Endothelial cell of umbilical vein (primary cell): Measurements from ENCODE around the gene SH3TC1.

Experiments used
- POLR2A ChIP-seq: IDR thresholded peaks from 2 replicates; pipeline ENCODE4 v1.6.1; 2012; ENCODE audit warnings: low read depth, mild to moderate bottlenecking, control low read depth, low read length
- POLR2AphosphoS5 ChIP-seq: IDR thresholded peaks from 2 replicates; pipeline ENCODE4 v1.6.1; 2012; ENCODE audit warnings: low read depth, mild to moderate bottlenecking, control low read depth, low read length, moderate library complexity; ENCODE audit not compliant: insufficient read depth
- TF ChIP-seq, protein P1 (sequence below), 2 donors: IDR thresholded peaks; 1 replicate in 1 of 2; 2 replicates in 1 of 2; pipeline ENCODE4 v1.5.1; 2011; ENCODE audit warnings: low read length in 2 of 2, mild to moderate bottlenecking in 2 of 2, moderate library complexity in 2 of 2, control low read depth in 1 of 2, inconsistent platforms in 1 of 2, low read depth in 1 of 2; ENCODE audit not compliant: insufficient read depth in 1 of 2; ENCODE audit errors: extremely low read depth in 1 of 2

GRCh38 chr4:8278421-8279287 lies 79.6 kb downstream of the SH3TC1 start:
- TF ChIP-seq, protein P1, sequence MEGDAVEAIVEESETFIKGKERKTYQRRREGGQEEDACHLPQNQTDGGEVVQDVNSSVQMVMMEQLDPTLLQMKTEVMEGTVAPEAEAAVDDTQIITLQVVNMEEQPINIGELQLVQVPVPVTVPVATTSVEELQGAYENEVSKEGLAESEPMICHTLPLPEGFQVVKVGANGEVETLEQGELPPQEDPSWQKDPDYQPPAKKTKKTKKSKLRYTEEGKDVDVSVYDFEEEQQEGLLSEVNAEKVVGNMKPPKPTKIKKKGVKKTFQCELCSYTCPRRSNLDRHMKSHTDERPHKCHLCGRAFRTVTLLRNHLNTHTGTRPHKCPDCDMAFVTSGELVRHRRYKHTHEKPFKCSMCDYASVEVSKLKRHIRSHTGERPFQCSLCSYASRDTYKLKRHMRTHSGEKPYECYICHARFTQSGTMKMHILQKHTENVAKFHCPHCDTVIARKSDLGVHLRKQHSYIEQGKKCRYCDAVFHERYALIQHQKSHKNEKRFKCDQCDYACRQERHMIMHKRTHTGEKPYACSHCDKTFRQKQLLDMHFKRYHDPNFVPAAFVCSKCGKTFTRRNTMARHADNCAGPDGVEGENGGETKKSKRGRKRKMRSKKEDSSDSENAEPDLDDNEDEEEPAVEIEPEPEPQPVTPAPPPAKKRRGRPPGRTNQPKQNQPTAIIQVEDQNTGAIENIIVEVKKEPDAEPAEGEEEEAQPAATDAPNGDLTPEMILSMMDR (IDR thresholded peaks at IDR 0.05; ENCODE audit: extremely low read depth in 1 of 2, insufficient read depth in 1 of 2, low read depth in 1 of 2, low read length in 2 of 2): no peak
- peak; percentile 44 for TF ChIP-seq POLR2AphosphoS5
- TF ChIP-seq POLR2A: no peak
